ENCODE measurements around the gene C4orf54. TPM values are rescaled to one million over a fixed set of nuclear protein-coding genes. Genes with fewer than 3 reads are reported as not detected.

C4orf54 gene
- not detected for total RNA-seq

DNA sequence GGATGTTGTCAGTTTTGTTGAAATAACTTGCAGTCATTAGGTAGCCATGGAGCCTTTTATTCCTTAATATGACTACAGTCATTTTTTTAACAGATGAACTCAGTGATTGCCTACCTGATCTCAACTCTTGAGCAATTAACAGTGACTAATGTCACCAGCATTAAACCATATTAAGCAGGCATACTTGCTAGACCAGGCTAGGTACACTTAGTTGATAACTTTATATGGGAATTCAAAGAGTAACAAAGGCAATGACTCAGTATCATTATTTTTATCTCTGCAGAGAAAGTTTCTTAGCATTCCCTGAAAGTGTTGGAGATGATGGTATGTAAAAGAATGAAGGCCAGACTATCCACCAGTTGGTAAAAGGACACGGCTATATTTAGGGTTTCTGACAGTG, at the start of gene C4orf54:
C4orf54 (minus strand) TSS at position 31 of the 400 bp plus-strand sequence. CDS start 3,180 bp downstream, outside the sequence.
- CTCF ChIA-PET, result no interaction called here
- Mint-ChIP-seq H3K27ac (no peak within 1 kb of the TSS), H3K36me3 (ENCODE audit: low read depth) (no peaks in the 10 kb centered on the region), H3K4me3 (no peak within 1 kb of the TSS), H3K27me3 (peaks cover 6% of the 10 kb centered on the region), H3K9me3 (no peaks in the 10 kb centered on the region), H3K4me1 (no peaks in the 10 kb centered on the region)
- DNase-seq, result no peak
- POLR2A ChIA-PET, result no interaction called here

DNA sequence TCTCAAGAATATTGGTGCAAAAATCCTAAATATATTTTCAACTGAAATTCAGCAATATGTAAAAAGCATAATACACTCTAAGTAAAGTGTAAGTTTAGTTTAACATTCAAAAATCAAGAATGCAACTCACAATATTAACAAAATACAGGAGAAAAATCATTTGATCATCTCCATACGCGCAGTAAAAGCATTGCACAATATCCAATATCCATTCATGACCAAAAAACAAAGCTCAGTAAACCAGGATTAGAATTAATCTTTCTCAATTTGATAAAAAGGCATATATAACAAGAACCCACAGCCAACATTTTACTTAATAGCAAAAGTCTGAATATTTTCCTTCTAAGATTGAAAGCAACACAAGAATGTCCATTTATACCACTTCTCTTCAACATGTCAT, 48.3 kb upstream of the C4orf54 start:
- H3K36me3 Mint-ChIP-seq (ENCODE audit: low read depth), result no peaks in the 10 kb centered on the region

DNA sequence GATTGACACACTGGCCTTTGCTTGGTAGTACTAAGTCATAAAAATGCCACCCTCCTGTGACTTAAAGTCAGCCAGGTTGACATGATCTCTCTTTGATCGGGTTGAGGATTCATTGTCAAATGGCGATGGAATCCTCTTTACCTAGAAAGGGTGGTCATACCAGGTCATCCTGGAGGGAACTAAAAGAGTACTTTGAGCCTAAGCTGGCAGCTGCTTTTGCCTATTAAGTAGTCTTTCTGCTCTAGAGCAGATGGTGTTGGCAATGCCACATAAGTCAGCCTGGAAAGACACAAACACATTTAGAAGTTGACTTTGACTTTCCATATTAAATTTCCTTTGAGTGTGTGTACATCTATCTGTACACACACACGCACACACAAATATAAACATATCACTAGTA, 39.2 kb upstream of the C4orf54 start:
- Mint-ChIP-seq H3K27ac (no peak overlapping the region), H3K36me3 (ENCODE audit: low read depth) (no peaks in the 10 kb centered on the region), H3K9me3 (peaks cover under 1% of the 10 kb centered on the region), H3K4me1 (no peaks in the 10 kb centered on the region), H3K27me3 (peaks cover 8% of the 10 kb centered on the region), H3K4me3 (no peak overlapping the region)
- ChIA-PET CTCF (no interaction called here), POLR2A (no interaction called here)
- no peak for DNase-seq

More for the DNA sequence above, 48.3 kb upstream of the C4orf54 start:
- peaks cover 8% of the 10 kb centered on the region for H3K27me3 Mint-ChIP-seq
- ChIA-PET POLR2A (no interaction called here), CTCF (no interaction called here)
- no peak overlapping the region for H3K27ac Mint-ChIP-seq
- no peak for DNase-seq
- no peak overlapping the region for H3K4me3 Mint-ChIP-seq
- no peaks in the 10 kb centered on the region for H3K4me1 Mint-ChIP-seq
- no peaks in the 10 kb centered on the region for H3K9me3 Mint-ChIP-seq

DNA sequence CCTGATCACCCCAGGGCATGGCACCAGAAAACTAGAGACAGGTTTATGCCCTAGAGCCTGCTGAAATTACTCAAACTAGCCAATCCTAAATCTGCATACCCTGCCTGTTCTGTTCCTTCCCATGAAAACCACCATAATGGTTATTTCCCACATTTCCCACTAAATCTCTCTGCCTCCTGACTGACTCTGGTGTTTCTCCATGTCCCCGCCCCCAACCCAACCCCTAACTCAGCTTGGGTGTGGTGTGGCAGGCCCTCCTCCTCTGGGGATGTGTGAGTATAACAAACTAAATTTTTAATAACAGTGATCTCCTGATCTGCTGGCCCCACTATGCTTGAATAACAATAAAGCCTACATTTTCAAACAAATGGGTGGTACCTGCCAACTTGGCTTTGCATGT, 35.5 kb upstream of the C4orf54 start:
- Mint-ChIP-seq H3K4me3 (no peak overlapping the region), H3K9me3 (peaks cover 7% of the 10 kb centered on the region), H3K27ac (no peak overlapping the region), H3K27me3 (peaks cover 3% of the 10 kb centered on the region), H3K4me1 (no peaks in the 10 kb centered on the region), H3K36me3 (ENCODE audit: low read depth) (no peaks in the 10 kb centered on the region)
- POLR2A ChIA-PET, result no interaction called here
- no peak for DNase-seq
- CTCF ChIA-PET, result no interaction called here

DNA sequence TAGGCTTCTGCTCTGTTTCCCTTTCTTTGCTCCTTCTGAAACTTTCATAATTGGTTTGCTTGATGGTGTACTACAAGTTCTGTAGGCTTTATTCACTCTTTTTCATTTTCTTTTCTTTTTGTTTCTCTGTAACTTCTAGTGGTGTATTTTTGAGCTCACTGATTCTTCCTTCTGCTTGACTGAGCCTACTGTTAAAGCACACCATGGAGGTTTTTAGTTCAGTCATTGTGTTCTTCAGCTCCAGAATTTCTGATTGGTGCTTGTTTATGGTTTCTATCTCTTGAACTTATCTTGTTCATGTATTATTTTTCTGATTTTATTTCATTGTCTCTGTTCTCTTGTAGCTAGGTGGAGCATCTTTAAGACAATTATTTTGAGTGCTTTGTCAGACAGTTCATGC, 33.4 kb upstream of the C4orf54 start:
- ChIA-PET CTCF (no interaction called here), POLR2A (no interaction called here)
- H3K4me1 Mint-ChIP-seq, result no peaks in the 10 kb centered on the region
- H3K9me3 Mint-ChIP-seq, result peaks cover 7% of the 10 kb centered on the region
- H3K27me3 Mint-ChIP-seq, result peaks cover 4% of the 10 kb centered on the region
- no peak for DNase-seq
- H3K36me3 Mint-ChIP-seq (ENCODE audit: low read depth), result no peaks in the 10 kb centered on the region
- no peak overlapping the region for H3K27ac Mint-ChIP-seq
- H3K4me3 Mint-ChIP-seq, result no peak overlapping the region

DNA sequence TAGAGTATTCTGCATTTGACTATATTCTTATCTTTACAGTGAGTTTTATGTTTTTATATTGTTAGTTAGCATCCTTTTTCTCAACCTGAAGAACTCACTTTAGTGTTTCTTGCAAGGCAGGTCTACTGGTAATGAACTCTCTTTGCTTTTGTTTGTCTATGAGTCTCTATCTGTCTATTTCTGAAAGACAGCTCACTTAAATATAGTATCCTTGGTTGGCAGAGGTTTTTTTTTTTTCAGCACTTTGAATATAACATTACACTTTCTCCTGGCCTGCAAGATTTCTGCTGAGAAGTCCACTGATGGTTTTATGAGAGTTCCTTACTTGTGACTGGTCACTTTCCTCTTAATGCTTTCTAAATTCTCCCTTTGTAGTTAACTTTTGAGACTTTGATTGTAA, 32.8 kb upstream of the C4orf54 start:
- no peaks in the 10 kb centered on the region for H3K36me3 Mint-ChIP-seq (ENCODE audit: low read depth)
- no peak overlapping the region for H3K4me3 Mint-ChIP-seq
- H3K9me3 Mint-ChIP-seq, result peaks cover 7% of the 10 kb centered on the region
- no peaks in the 10 kb centered on the region for H3K4me1 Mint-ChIP-seq
- H3K27me3 Mint-ChIP-seq, result peaks cover 7% of the 10 kb centered on the region
- H3K27ac Mint-ChIP-seq, result no peak overlapping the region
- ChIA-PET POLR2A (no interaction called here), CTCF (no interaction called here)
- DNase-seq, result no peak

DNA sequence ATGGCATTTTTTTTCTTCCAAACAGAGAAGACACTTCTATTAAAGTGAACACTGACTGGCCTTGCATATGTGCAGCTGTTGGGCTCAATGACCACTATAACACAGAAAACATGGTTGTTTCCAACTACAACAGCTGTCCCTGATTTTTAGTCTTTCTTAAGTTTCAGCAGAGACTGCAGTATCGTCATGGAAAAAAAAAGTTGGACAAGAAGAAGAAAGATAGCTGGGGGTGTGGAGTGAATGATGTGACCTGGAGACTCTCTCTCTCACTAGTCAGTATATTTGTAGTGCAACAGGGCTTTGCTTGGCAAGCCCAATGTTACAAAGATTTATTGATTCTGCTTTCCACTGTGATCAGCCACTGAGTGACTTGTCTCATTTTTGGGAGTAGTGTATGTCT, 29.5 kb upstream of the C4orf54 start:
- CTCF ChIA-PET, result no interaction called here
- POLR2A ChIA-PET, result no interaction called here
- H3K27ac Mint-ChIP-seq, result no peak overlapping the region
- no peak overlapping the region for H3K4me3 Mint-ChIP-seq
- DNase-seq, result no peak
- peaks cover 10% of the 10 kb centered on the region for H3K27me3 Mint-ChIP-seq
- H3K4me1 Mint-ChIP-seq, result no peaks in the 10 kb centered on the region
- H3K9me3 Mint-ChIP-seq, result peaks cover 7% of the 10 kb centered on the region
- no peaks in the 10 kb centered on the region for H3K36me3 Mint-ChIP-seq (ENCODE audit: low read depth)

DNA sequence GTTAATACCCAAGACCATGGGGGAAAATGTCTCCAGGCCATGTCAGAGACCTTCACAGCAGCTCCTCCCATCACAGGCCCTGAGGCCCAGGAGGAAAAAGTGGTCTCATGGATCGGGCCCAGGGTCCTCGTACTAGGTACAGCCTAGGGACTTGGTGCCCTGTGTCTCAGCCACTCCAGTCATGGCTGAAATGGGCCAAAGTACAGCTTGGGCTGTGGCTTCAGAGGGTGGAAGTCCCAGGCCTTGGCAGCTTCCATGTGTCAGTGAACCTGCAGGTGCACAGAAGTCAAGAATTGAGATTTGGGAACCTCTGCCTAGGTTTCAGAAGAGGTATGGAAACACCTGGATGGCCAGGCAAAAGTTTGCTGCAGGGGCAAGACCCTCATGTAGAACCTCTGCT, 27.6 kb upstream of the C4orf54 start:
- DNase-seq, result no peak
- ChIA-PET POLR2A (no interaction called here), CTCF (no interaction called here)
- peaks cover 2% of the 10 kb centered on the region for H3K9me3 Mint-ChIP-seq
- peaks cover 13% of the 10 kb centered on the region for H3K27me3 Mint-ChIP-seq
- no peaks in the 10 kb centered on the region for H3K4me1 Mint-ChIP-seq
- no peak overlapping the region for H3K27ac Mint-ChIP-seq
- H3K4me3 Mint-ChIP-seq, result no peak overlapping the region
- no peaks in the 10 kb centered on the region for H3K36me3 Mint-ChIP-seq (ENCODE audit: low read depth)

DNA sequence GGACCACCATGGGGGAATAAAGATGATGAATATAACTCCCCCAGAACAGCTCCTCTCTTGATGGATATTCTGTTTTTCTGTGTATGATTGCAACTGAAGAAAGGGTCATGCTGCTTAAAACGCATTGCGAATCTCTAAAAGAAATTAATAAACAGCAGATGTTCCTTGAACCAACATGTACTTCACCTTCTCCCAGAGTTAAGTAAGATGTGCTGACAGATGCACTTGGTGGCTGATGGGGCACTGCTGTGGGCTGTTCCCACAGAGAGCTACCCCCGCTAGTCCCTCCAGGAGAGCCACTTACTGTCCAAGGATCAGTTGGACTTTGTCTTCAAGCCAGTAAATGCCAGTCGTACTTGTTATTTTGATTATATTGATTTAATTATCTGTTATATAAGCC, 26.3 kb upstream of the C4orf54 start:
- Mint-ChIP-seq H3K4me3 (no peak overlapping the region), H3K27ac (no peak overlapping the region), H3K9me3 (no peaks in the 10 kb centered on the region), H3K4me1 (no peaks in the 10 kb centered on the region), H3K36me3 (ENCODE audit: low read depth) (no peaks in the 10 kb centered on the region), H3K27me3 (peaks cover 11% of the 10 kb centered on the region)
- DNase-seq, result no peak
- ChIA-PET POLR2A (no interaction called here), CTCF (interaction anchor here (0.6 kb wide), 1 partner anchor 36 kb away, joined by 3 read pairs; no protein-coding TSS in a partner anchor)

DNA sequence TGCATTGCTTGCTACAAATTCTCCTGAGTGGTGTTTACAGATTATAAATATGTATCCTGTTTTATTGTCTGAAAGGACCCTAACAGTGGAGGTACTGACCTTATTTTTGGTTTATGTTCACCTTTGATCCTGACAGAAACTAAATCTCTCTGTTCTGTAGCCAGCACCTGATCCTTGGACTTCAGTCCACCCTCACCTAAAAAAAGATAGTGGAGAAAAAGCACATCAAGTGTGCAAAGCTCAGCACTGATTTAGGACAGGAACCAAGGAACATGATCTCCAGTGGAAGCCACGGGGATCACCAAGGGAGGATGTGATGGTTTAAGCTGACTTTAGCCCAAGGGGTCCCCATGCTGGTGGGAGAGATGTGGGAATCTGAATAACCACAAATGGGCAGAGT, 22.3 kb upstream of the C4orf54 start:
- Mint-ChIP-seq H3K9me3 (no peaks in the 10 kb centered on the region), H3K4me1 (no peaks in the 10 kb centered on the region), H3K4me3 (no peak overlapping the region), H3K27ac (no peak overlapping the region), H3K36me3 (ENCODE audit: low read depth) (no peaks in the 10 kb centered on the region), H3K27me3 (peaks cover 20% of the 10 kb centered on the region)
- POLR2A ChIA-PET, result no interaction called here
- DNase-seq, result no peak
- CTCF ChIA-PET, result no interaction called here

DNA sequence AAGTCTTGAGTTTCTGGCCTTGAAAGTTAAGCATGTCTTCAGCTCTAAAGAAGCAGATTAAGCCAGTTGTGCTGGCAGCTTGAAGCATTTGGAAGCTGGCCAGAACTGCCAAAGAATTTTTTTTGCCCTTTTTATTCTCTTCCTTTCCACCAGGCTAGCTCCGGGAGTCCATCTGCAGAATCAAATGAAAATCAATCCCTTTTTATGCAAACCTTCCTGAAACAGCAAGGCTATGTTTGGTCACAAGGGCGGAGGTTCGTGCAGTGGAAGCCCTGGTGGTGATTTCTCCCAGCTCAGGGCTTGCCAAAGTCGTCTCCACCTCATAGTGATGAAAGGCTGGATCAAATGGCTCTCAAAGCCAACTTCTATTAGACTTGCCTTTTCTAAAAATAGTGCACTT, 21.6 kb upstream of the C4orf54 start:
- Mint-ChIP-seq H3K4me3 (no peak overlapping the region), H3K27ac (no peak overlapping the region), H3K27me3 (peaks cover 24% of the 10 kb centered on the region), H3K36me3 (ENCODE audit: low read depth) (no peaks in the 10 kb centered on the region), H3K4me1 (no peaks in the 10 kb centered on the region), H3K9me3 (no peaks in the 10 kb centered on the region)
- POLR2A ChIA-PET, result no interaction called here
- CTCF ChIA-PET, result no interaction called here
- DNase-seq, result no peak

DNA sequence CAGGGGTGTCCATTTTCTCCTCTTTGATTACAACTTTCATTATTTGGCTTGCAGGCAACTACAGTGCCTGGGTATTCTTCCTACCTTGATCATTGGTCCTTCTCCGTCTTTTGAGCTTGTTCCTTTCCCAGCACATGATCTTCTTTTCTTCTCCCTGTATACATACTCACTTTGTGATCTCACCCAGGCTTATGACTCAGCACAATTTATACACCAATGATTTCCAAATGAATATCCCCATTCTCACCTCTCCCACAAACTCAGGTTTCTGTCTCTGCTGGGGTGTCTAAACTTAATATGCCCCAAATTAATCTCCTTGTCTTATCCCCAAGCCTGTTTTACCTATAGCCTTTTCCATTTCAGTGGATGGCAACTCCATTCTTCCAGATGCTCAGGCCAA, 19.5 kb upstream of the C4orf54 start:
- Mint-ChIP-seq H3K4me1 (no peaks in the 10 kb centered on the region), H3K4me3 (no peak overlapping the region), H3K9me3 (peaks cover 9% of the 10 kb centered on the region), H3K27ac (no peak overlapping the region), H3K27me3 (peaks cover 24% of the 10 kb centered on the region), H3K36me3 (ENCODE audit: low read depth) (no peaks in the 10 kb centered on the region)
- DNase-seq, result no peak
- POLR2A ChIA-PET, result no interaction called here
- CTCF ChIA-PET, result no interaction called here

DNA sequence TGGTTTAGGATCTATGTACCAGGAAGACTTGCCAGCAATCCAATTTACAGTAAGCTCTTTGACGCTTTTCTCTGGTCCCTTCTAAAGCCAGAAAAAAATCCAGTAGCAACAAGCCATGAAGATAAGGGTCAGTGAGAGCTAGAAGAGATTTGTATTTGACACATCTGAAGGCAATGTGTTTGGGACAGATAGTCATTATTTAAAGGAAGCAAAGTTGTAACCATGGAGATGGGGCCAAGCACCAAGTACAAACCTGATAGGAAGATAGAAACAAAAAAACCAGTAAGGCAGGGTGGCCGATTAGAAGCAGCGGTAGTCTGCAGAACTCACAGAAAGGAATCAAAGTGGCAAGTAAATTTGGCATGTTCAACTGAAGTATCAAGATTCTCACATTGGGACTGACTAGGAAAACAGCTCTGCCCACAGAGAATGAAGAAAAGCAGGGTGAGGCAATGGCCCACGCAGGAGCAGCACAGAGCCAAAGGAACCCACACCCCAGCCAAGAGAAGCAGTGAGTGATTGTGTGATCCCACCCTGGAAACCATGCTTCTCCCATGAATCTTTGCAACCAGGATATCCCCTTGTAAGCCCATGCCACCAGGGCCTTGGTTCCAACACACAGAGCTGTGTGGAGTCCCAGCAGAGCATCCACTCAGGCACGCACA, 12.9 kb upstream of the C4orf54 start:
- Mint-ChIP-seq H3K36me3 (ENCODE audit: low read depth) (no peaks in the 10 kb centered on the region), H3K27me3 (peaks cover 10% of the 10 kb centered on the region), H3K4me3 (no peak overlapping the region), H3K9me3 (peaks cover 12% of the 10 kb centered on the region), H3K4me1 (no peaks in the 10 kb centered on the region), H3K27ac (no peak overlapping the region)
- ChIA-PET CTCF (interaction anchor here (0.6 to 1.1 kb wide), 2 partner anchors 40 to 47 kb away, joined by 3 to 4 read pairs; no protein-coding TSS in a partner anchor), POLR2A (no interaction called here)
- DNase-seq, result no peak

DNA sequence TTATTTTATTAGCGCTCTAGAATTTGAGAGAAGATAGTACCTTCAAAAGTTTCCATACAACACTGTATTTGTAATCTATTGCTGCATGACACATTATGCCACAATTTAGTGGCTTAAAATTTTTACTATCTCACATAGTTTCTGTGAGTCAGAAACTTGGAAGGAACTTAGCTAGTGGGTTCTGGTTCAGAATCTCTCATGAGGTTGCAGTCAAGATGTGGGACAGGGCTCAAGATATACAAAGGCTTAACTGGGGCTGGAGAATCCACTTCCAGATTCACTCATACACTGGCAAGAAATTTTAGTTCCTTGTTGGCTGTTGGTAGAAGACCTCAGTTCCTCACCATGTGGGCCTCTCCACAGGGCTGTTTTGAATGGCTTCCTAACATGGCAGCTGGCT, 11.5 kb upstream of the C4orf54 start:
- POLR2A ChIA-PET, result no interaction called here
- peaks cover 7% of the 10 kb centered on the region for H3K27me3 Mint-ChIP-seq
- no peak for DNase-seq
- H3K9me3 Mint-ChIP-seq, result peaks cover 12% of the 10 kb centered on the region
- no peaks in the 10 kb centered on the region for H3K36me3 Mint-ChIP-seq (ENCODE audit: low read depth)
- no peak overlapping the region for H3K4me3 Mint-ChIP-seq
- H3K27ac Mint-ChIP-seq, result no peak overlapping the region
- no peaks in the 10 kb centered on the region for H3K4me1 Mint-ChIP-seq
- CTCF ChIA-PET, result no interaction called here

Data from activated CD4-positive, alpha-beta T cell treated with anti-CD3 and anti-CD28 coated beads, Interleukin-2, amount 10 ng/mL, durations not matched to agents 7 days and 5 days (primary cell).